IMR-90 (cell line): Measurements from ENCODE around the gene TCERG1L.

Experiments used
- BHLHE40 ChIP-seq: fragments of 150-350 bp; IDR thresholded peaks from 2 replicates; pipeline ENCODE4 v1.6.1; 2016; ENCODE audit warnings: mild to moderate bottlenecking, low read depth, low read length
- CTCF ChIP-seq: conservative IDR thresholded peaks from 2 replicates; pipeline ENCODE4 v1.5.1; 2012; ENCODE audit warnings: mild to moderate bottlenecking, low read depth, low read length, improper control_type of control experiment
- ELK1 ChIP-seq: fragments of 150-350 bp; IDR thresholded peaks from 2 replicates; pipeline ENCODE4 v1.6.1; 2016; ENCODE audit warnings: low read depth, mild to moderate bottlenecking, low read length, moderate library complexity, borderline replicate concordance
- MAFK ChIP-seq: IDR thresholded peaks from 2 replicates; pipeline ENCODE4 v1.6.1; 2012; ENCODE audit warnings: low read depth, low read length, improper control_type of control experiment
- MXI1 ChIP-seq: IDR thresholded peaks from 2 replicates; pipeline ENCODE4 v1.6.1; 2012; ENCODE audit warnings: low read depth, mild to moderate bottlenecking, low read length, moderate library complexity, borderline replicate concordance
- POLR2A ChIP-seq: IDR thresholded peaks from 2 replicates; pipeline ENCODE4 v1.6.1; 2012; ENCODE audit warnings: mild to moderate bottlenecking, low read depth, low read length
- RAD21 ChIP-seq: IDR thresholded peaks from 2 replicates; pipeline ENCODE4 v1.6.1; 2012; ENCODE audit warnings: low read length, improper control_type of control experiment
- RFX5 ChIP-seq: IDR thresholded peaks from 2 replicates; pipeline ENCODE4 v1.8.0; 2012; ENCODE audit warnings: low read depth, mild to moderate bottlenecking, low read length, moderate library complexity
- SMC3 ChIP-seq: fragments of 150-350 bp; IDR thresholded peaks from 2 replicates; pipeline ENCODE4 v1.6.1; 2016; ENCODE audit warnings: low read depth, mild to moderate bottlenecking, antibody characterized with exemption, low read length, moderate library complexity
- USF2 ChIP-seq: fragments of 150-350 bp; IDR thresholded peaks from 2 replicates; pipeline ENCODE4 v1.6.1; 2017; ENCODE audit warnings: mild to moderate bottlenecking, antibody characterized with exemption, low read length, low read depth

- TF ChIP-seq CTCF, result no peak
- TF ChIP-seq POLR2A, result no peak
- no peak for TF ChIP-seq USF2
- TF ChIP-seq SMC3, result no peak
- no peak for TF ChIP-seq RFX5
- TF ChIP-seq ELK1, result no peak
- TF ChIP-seq BHLHE40, result no peak
- TF ChIP-seq RAD21, result no peak
- no peak for TF ChIP-seq MAFK
- TF ChIP-seq MXI1, result no peak
Measured at GRCh38 chr10:131253931-131254858, 57.3 kb downstream of the TCERG1L start.
